C4-2B (cell line): Measurements from ENCODE around the gene ATP1B3.

Experiments
- CTCF ChIP-seq: fragments of 450-650 bp; conservative IDR thresholded peaks from 2 replicates; pipeline ENCODE4 v1.5.1; 2017; ENCODE audit warnings: mild to moderate bottlenecking
- ZFX ChIP-seq: fragments of 450-650 bp; IDR thresholded peaks from 2 replicates; pipeline ENCODE4 v1.6.1; 2017

- TF ChIP-seq CTCF: no peak
- no peak for TF ChIP-seq ZFX
Measured at GRCh38 chr3:141840737-141841544, 35.5 kb upstream of the ATP1B3 start.
